GM23338 (cell line): ENCODE data around the gene IRF2. TPM values are rescaled to one million over a fixed set of nuclear protein-coding genes. Genes with fewer than 3 reads are reported as not detected.

Source experiments
- ATAC-seq: fragments of 200-7000 bp; cut with Tn5 transposase; 3 replicates; pipeline ENCODE4 v1.9.1; 2020
- DNase-seq: peaks from one replicate; pipeline ENCODE4 v3.0.0-alpha.2; 2015; ENCODE audit warnings: low spot score
- H2AFZ ChIP-seq: fragments of 200-600 bp; sonication (generic); 2 replicates; pipeline ENCODE4 v1.8.0; 2016; ENCODE audit warnings: antibody characterized with exemption, mild to moderate bottlenecking, moderate library complexity
- H3F3A ChIP-seq: fragments of 200-600 bp; sonication (generic); replicated peaks from 2 replicates; pipeline ENCODE4 v1.8.0; 2017; ENCODE audit warnings: antibody characterized with exemption, mixed run types, low read depth
- H3K27ac ChIP-seq: fragments of 200-600 bp; sonication (generic); 2 replicates; pipeline ENCODE4 v1.6.1; 2016; ENCODE audit warnings: low read depth
- H3K27me3 ChIP-seq: fragments of 200-600 bp; sonication (generic); 2 replicates; pipeline ENCODE4 v1.8.0; 2016; ENCODE audit warnings: mild to moderate bottlenecking, mixed run types, moderate library complexity; ENCODE audit not compliant: insufficient read depth
- H3K36me3 ChIP-seq: fragments of 200-600 bp; sonication (generic); 2 replicates; pipeline ENCODE4 v1.8.0; 2016; ENCODE audit warnings: mild to moderate bottlenecking; ENCODE audit not compliant: insufficient read depth
- H3K4me1 ChIP-seq: fragments of 200-600 bp; sonication (generic); 2 replicates; pipeline ENCODE4 v1.8.0; 2016; ENCODE audit warnings: mild to moderate bottlenecking, moderate library complexity; ENCODE audit not compliant: insufficient read depth
- H3K4me2 ChIP-seq: fragments of 200-600 bp; sonication (generic); 2 replicates; pipeline ENCODE4 v1.7.1; 2017; ENCODE audit warnings: mixed run types
- H3K4me3 ChIP-seq: fragments of 200-600 bp; sonication (generic); 2 replicates; pipeline ENCODE4 v1.6.1; 2016; ENCODE audit warnings: mixed run types
- H3K79me2 ChIP-seq: fragments of 200-600 bp; sonication (generic); replicated peaks from 2 replicates; pipeline ENCODE4 v1.8.0; 2017; ENCODE audit warnings: mild to moderate bottlenecking; ENCODE audit not compliant: insufficient read depth
- H3K9me2 ChIP-seq: fragments of 200-600 bp; sonication (generic); 2 replicates; pipeline ENCODE4 v1.8.0; 2017; ENCODE audit not compliant: insufficient read depth
- H4K20me1 ChIP-seq: fragments of 200-600 bp; sonication (generic); replicated peaks from 2 replicates; pipeline ENCODE4 v1.8.0; 2017; ENCODE audit warnings: mild to moderate bottlenecking; ENCODE audit not compliant: insufficient read depth
- H3K27ac Mint-ChIP-seq: 2 replicates; pipeline ENCODE4 v1.8.0; 2020; ENCODE audit warnings: inconsistent platforms, mild to moderate bottlenecking, moderate library complexity, mixed read lengths
- H3K27me3 Mint-ChIP-seq: 3 replicates; pipeline ENCODE4 v1.8.0; 2022; ENCODE audit warnings: low read depth, mild to moderate bottlenecking, moderate library complexity, mixed read lengths, inconsistent platforms; ENCODE audit not compliant: insufficient read depth, poor library complexity
- H3K36me3 Mint-ChIP-seq: 3 replicates; pipeline ENCODE4 v1.8.0; 2021; ENCODE audit warnings: low read depth, mild to moderate bottlenecking, inconsistent platforms, moderate library complexity, mixed read lengths
- H3K4me1 Mint-ChIP-seq: 3 replicates; pipeline ENCODE4 v1.8.0; 2020; ENCODE audit warnings: mild to moderate bottlenecking, inconsistent platforms, mixed read lengths
- H3K4me3 Mint-ChIP-seq: 3 replicates; pipeline ENCODE4 v1.8.0; 2021; ENCODE audit warnings: moderate library complexity, mild to moderate bottlenecking, inconsistent platforms, mixed read lengths
- H3K9me3 Mint-ChIP-seq: 3 replicates; pipeline ENCODE4 v1.8.0; 2020; ENCODE audit warnings: moderate library complexity, mild to moderate bottlenecking, inconsistent platforms, mixed read lengths
- CREB1 ChIP-seq: fragments of 250-450 bp; sonication (Bioruptor Pico); IDR thresholded peaks from 2 replicates; pipeline ENCODE4 v1.5.0; 2020; ENCODE audit warnings: low read depth, mild to moderate bottlenecking, moderate library complexity
- CTCF ChIP-seq, 2 experiments: fragments of 200-600 bp in 1 of 2; sonication (generic) in 1 of 2; conservative IDR thresholded peaks; 2 replicates each; pipeline versions ENCODE4 v1.5.1 to v1.6.1; 2016 to 2017; ENCODE audit warnings: antibody characterized with exemption in 2 of 2, low read depth in 2 of 2, mild to moderate bottlenecking in 2 of 2, moderate library complexity in 1 of 2
- EZH2 ChIP-seq: fragments of 200-600 bp; sonication (generic); IDR thresholded peaks from one replicate; pipeline ENCODE4 v1.8.0; 2017; ENCODE audit warnings: antibody characterized with exemption, mild to moderate bottlenecking, low read depth; ENCODE audit not compliant: unreplicated experiment
- EZH2phosphoT487 ChIP-seq: fragments of 200-600 bp; sonication (generic); IDR thresholded peaks from one replicate; pipeline ENCODE4 v1.8.1; 2018; ENCODE audit warnings: antibody characterized with exemption; ENCODE audit not compliant: unreplicated experiment
- JUNB ChIP-seq: IDR thresholded peaks from one replicate; pipeline ENCODE4 v1.6.1; 2016; ENCODE audit warnings: antibody characterized with exemption; ENCODE audit not compliant: unreplicated experiment
- NANOG ChIP-seq: IDR thresholded peaks from 2 replicates; pipeline ENCODE4 v1.6.1; 2016; ENCODE audit warnings: antibody characterized with exemption, borderline replicate concordance
- POLR2AphosphoS5 ChIP-seq: IDR thresholded peaks from 2 replicates; pipeline ENCODE4 v1.6.1; 2016; ENCODE audit warnings: antibody characterized with exemption, low read depth
- REST ChIP-seq: IDR thresholded peaks from one replicate; pipeline ENCODE4 v1.6.1; 2018; ENCODE audit warnings: antibody characterized with exemption; ENCODE audit not compliant: unreplicated experiment
- STAT1 ChIP-seq: IDR thresholded peaks from one replicate; pipeline ENCODE4 v1.6.1; 2016; ENCODE audit warnings: antibody characterized with exemption; ENCODE audit not compliant: unreplicated experiment
- ZNF114 ChIP-seq: fragments of 250-450 bp; sonication (Bioruptor Pico); IDR thresholded peaks from 2 replicates; pipeline ENCODE4 v1.5.0; 2020; ENCODE audit warnings: mild to moderate bottlenecking, moderate library complexity
- ZNF331 ChIP-seq: fragments of 250-450 bp; sonication (Bioruptor Pico); IDR thresholded peaks from 2 replicates; pipeline ENCODE4 v1.5.0; 2020; ENCODE audit warnings: low read depth, mild to moderate bottlenecking, moderate library complexity
- polyA plus RNA-seq: library from polyadenylated mRNA; unstranded; fragments of >200 nt; fragmentation: Nextera tagmentation; extraction: Ambion mirVana; gene quantifications from 2 replicates; pipeline ENCODE4 v1.2.1, GENCODE V29; 2016
- total RNA-seq: library from RNA; depleted of rRNA; stranded (reverse); fragments of >200 nt; shearing (Covaris generic); gene quantifications from 2 replicates; pipeline ENCODE4 v1.2.3, GENCODE V29; 2014
- TF ChIP-seq, protein P1 (sequence below): fragments of 250-450 bp; sonication (Bioruptor Pico); IDR thresholded peaks from 2 replicates; pipeline ENCODE4 v1.5.0; 2020; ENCODE audit warnings: mild to moderate bottlenecking, moderate library complexity
- TF ChIP-seq, protein P2 (sequence below): IDR thresholded peaks from 2 replicates; pipeline ENCODE4 v1.6.1; 2016; ENCODE audit warnings: antibody characterized with exemption

IRF2 gene
- total and polyA plus RNA-seq, 2 experiments from 2014 or later: 14.7 to 15.0 TPM

- Histone ChIP-seq H3K36me3 (no peaks in the 10 kb centered on the region), H3K79me2 (no peaks in the 10 kb centered on the region), H3K27ac (no peak overlapping the region), H3K27me3 (no peaks in the 10 kb centered on the region), H3K4me2 (no peak overlapping the region), H2AFZ (no peak overlapping the region), H4K20me1 (no peaks in the 10 kb centered on the region), H3K4me1 (peaks cover 38% of the 10 kb centered on the region), H3K9me2 (no peaks in the 10 kb centered on the region), H3K4me3 (no peak overlapping the region), H3F3A (no peaks in the 10 kb centered on the region; the same call in 1 of the 2 replicates)
- H3K9me3 Mint-ChIP-seq: peaks cover 6% of the 10 kb centered on the region; the same call in 2 of the 3 replicates
- H3K4me3 Mint-ChIP-seq: no peak overlapping the region
- H3K36me3 Mint-ChIP-seq: peaks cover 15% of the 10 kb centered on the region; the same call in 1 of the 3 replicates
- TF ChIP-seq NANOG (no peak), STAT1 (no peak), EZH2phosphoT487 (no peak), ZNF114 (no peak), POLR2AphosphoS5 (no peak), CTCF (conservative IDR thresholded peaks at IDR 0.05; ENCODE audit: low read depth in 2 of 2) (no peak), JUNB (no peak), ZNF331 (CRISPR knock-in tag) (no peak), CREB1 (CRISPR knock-in tag) (no peak), EZH2 (no peak), REST (no peak)
- TF ChIP-seq, protein P1, sequence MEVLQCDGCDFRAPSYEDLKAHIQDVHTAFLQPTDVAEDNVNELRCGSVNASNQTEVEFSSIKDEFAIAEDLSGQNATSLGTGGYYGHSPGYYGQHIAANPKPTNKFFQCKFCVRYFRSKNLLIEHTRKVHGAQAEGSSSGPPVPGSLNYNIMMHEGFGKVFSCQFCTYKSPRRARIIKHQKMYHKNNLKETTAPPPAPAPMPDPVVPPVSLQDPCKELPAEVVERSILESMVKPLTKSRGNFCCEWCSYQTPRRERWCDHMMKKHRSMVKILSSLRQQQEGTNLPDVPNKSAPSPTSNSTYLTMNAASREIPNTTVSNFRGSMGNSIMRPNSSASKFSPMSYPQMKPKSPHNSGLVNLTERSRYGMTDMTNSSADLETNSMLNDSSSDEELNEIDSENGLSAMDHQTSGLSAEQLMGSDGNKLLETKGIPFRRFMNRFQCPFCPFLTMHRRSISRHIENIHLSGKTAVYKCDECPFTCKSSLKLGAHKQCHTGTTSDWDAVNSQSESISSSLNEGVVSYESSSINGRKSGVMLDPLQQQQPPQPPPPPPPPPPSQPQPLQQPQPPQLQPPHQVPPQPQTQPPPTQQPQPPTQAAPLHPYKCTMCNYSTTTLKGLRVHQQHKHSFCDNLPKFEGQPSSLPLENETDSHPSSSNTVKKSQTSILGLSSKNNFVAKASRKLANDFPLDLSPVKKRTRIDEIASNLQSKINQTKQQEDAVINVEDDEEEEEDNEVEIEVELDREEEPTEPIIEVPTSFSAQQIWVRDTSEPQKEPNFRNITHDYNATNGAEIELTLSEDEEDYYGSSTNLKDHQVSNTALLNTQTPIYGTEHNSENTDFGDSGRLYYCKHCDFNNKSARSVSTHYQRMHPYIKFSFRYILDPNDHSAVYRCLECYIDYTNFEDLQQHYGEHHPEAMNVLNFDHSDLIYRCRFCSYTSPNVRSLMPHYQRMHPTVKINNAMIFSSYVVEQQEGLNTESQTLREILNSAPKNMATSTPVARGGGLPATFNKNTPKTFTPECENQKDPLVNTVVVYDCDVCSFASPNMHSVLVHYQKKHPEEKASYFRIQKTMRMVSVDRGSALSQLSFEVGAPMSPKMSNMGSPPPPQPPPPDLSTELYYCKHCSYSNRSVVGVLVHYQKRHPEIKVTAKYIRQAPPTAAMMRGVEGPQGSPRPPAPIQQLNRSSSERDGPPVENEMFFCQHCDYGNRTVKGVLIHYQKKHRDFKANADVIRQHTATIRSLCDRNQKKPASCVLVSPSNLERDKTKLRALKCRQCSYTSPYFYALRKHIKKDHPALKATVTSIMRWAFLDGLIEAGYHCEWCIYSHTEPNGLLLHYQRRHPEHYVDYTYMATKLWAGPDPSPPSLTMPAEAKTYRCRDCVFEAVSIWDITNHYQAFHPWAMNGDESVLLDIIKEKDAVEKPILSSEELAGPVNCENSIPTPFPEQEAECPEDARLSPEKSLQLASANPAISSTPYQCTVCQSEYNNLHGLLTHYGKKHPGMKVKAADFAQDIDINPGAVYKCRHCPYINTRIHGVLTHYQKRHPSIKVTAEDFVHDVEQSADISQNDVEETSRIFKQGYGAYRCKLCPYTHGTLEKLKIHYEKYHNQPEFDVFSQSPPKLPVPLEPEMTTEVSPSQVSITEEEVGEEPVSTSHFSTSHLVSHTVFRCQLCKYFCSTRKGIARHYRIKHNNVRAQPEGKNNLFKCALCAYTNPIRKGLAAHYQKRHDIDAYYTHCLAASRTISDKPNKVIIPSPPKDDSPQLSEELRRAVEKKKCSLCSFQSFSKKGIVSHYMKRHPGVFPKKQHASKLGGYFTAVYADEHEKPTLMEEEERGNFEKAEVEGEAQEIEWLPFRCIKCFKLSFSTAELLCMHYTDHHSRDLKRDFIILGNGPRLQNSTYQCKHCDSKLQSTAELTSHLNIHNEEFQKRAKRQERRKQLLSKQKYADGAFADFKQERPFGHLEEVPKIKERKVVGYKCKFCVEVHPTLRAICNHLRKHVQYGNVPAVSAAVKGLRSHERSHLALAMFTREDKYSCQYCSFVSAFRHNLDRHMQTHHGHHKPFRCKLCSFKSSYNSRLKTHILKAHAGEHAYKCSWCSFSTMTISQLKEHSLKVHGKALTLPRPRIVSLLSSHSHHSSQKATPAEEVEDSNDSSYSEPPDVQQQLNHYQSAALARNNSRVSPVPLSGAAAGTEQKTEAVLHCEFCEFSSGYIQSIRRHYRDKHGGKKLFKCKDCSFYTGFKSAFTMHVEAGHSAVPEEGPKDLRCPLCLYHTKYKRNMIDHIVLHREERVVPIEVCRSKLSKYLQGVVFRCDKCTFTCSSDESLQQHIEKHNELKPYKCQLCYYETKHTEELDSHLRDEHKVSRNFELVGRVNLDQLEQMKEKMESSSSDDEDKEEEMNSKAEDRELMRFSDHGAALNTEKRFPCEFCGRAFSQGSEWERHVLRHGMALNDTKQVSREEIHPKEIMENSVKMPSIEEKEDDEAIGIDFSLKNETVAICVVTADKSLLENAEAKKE (CRISPR knock-in tag): no peak
- TF ChIP-seq, protein P2, sequence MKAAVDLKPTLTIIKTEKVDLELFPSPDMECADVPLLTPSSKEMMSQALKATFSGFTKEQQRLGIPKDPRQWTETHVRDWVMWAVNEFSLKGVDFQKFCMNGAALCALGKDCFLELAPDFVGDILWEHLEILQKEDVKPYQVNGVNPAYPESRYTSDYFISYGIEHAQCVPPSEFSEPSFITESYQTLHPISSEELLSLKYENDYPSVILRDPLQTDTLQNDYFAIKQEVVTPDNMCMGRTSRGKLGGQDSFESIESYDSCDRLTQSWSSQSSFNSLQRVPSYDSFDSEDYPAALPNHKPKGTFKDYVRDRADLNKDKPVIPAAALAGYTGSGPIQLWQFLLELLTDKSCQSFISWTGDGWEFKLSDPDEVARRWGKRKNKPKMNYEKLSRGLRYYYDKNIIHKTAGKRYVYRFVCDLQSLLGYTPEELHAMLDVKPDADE: no peak
- no peak for ATAC-seq
- H3K27ac Mint-ChIP-seq: no peak overlapping the region
- no peak for DNase-seq
- peaks cover 7% of the 10 kb centered on the region for H3K27me3 Mint-ChIP-seq
- peaks cover 44% of the 10 kb centered on the region for H3K4me1 Mint-ChIP-seq
Observed at GRCh38 chr4:184380707-184381106, 93.6 kb downstream of the IRF2 start.
